Embryonic facial prominence (tissue), 1 donor: Measurements from ENCODE around the gene POLR2J3.
"Not testable (repeated sequence)": the region's sequence is repeated elsewhere in the genome, so short reads cannot be mapped to it uniquely, and the experiment has no call there.

Source experiments
- DNase-seq: peaks from one replicate; pipeline ENCODE4 v3.0.0-alpha.2; 2016; ENCODE audit errors: extremely low spot score

Gene POLR2J3

GRCh38 chr7:102572261-102573239 is at the start of gene POLR2J3:
Gene POLR2J3, minus strand, starts transcription at chr7:102572583. Its CDS starts 62 bp downstream, at chr7:102572521.
- DNase-seq: peak; percentile 43

DNA sequence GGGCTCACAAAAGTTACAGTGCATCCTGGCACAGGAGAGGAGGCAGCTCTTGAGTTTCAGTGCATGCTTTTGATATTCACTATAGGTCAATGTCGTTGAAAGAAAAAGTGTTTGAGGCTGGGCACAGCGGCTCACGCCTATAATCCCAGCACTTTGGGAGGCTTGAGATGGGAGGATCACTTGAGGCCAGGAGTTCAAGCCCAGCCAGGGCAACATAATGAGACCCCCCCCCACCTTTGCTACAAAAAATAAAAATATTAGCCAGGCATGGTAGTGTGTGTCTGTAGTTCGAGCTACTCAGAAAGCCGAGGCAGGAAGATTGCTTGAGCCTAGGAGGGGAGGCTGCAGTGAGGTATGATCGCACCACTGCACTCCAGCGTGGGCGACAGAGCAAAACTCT is 45.7 kb upstream of the POLR2J3 start:
- not testable (repeated sequence) for DNase-seq

- peak; percentile 5 for DNase-seq
Measured at GRCh38 chr7:102616507-102617125, 44.2 kb upstream of the POLR2J3 start, which contains the start of gene RASA4. Gene RASA4, minus strand, starts transcription at chr7:102616756. Its CDS starts 67 bp downstream, at chr7:102616689.

GRCh38 chr7:102615930-102616329 is 43.5 kb upstream of the POLR2J3 start:
- not testable (repeated sequence) for DNase-seq

GRCh38 chr7:102614873-102615272 is 42.5 kb upstream of the POLR2J3 start:
- not testable (repeated sequence) for DNase-seq

GRCh38 chr7:102614346-102614697 is 41.9 kb upstream of the POLR2J3 start:
- not testable (repeated sequence) for DNase-seq

GRCh38 chr7:102613575-102614345 is 41.4 kb upstream of the POLR2J3 start:
- not testable (repeated sequence) for DNase-seq

DNA sequence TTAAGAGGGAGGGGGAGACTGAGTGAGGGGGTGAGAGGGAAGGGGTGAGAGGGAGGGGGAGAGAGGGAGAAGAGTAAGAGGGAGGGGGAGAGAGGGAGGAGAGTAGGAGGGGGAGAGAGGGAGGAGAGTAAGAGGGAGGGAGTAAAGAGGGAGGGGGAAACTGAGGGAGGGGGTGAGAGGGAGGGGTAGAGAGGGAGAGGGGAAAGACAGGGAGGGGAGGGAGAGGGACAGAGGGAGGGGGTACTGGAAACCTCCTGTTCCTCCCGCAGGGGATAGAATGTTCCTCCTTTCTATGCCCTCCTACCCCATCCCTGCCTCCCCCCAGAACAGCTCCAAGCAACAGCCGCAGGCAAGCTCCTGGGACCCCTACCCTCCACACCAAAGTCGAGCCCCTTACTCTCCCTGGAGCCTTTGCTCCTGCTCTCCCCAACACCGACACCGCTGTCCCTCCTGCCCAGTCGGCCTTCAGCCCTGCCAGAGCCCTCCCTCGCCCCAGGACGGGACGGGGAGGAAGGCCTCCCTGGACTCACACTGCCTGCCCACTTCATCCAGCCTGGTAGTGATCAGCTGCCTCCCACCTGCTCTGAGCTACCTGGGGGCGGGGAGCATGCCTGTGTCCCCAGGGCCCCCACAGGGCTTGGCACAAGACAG is 39.4 kb upstream of the POLR2J3 start:
- DNase-seq: peak; percentile 6

DNA sequence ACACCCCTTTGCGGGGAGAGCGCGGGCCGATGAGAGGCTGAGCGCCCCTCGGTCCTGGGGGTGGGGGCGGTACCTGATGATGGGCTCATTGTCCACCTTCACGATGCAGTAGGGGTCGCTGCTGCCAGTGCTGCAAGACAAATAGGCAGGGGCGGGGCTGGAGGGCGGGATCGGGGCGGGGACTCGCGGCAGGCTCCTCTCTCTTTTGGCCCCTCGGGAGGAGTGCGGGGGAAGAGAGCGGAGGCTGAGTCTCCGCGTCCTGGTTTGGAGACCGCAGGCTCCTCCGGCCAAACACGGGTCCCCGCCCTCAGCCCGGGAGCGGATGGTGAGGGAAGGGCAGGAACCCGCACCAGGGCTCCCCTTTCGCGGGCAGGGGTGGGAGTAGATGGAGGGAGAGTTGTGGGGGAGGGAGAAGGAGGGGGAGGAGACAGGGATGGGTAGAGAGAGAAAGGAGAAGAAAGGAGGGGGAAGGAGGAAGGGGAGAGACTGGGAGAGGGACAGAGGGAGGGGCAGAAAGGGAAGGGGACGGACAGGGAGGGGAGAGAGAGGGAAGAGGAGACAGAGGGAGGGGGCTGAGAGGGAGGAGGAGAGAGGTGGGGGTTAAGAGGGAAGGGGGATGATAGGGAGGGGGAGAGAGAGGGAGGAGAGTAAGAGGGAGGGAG is 38.8 kb upstream of the POLR2J3 start:
- DNase-seq: not testable (repeated sequence)

DNA sequence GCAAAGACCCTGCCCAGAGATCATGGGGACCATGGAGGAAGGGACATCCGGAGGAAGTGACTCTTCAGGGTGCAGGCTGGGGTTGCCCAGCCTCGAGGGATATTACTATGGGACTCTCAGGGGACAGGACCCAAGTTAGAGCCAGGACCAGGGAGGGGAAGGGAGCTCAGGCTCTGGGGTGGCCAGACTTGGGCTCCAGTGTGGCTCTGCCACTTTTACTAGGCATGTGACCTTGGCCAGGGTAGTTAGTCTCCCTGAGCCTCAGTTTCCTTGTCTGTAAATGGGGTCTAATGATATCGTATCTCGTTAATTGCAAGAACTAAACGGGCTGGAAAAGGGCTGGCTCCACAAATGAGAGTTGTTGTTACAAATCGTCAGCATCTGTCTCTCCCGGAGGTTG is 38.1 kb upstream of the POLR2J3 start:
- not testable (repeated sequence) for DNase-seq

- DNase-seq: not testable (repeated sequence)
Measured at GRCh38 chr7:102609734-102610133, 37.4 kb upstream of the POLR2J3 start.

DNA sequence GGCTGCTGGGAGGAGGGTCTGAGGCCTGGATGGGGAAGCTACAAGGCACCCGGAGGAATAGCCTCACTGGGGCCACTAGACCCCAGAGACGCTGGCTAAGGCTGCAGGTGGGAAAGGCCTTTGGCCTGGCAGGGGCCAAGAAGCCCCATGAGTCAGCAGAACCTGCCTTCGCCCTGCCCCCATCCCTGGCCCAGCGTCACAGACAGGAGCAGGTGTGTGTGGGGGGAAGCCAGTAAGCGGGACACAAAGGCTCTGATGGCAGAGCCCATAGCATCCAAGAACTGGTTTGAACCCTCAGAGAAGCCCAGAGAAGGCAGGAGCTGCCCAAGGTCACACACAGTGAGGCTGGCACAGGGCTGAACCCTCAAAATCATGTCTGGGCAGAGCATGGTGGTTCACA is 34.5 kb upstream of the POLR2J3 start:
- DNase-seq: not testable (repeated sequence)

- not testable (repeated sequence) for DNase-seq
Measured at GRCh38 chr7:102604431-102605145, 32.2 kb upstream of the POLR2J3 start.

- not testable (repeated sequence) for DNase-seq
Measured at GRCh38 chr7:102602317-102602716, 29.9 kb upstream of the POLR2J3 start.

- not testable (repeated sequence) for DNase-seq
Measured at GRCh38 chr7:102599699-102600098, 27.3 kb upstream of the POLR2J3 start.

- not testable (repeated sequence) for DNase-seq
Measured at GRCh38 chr7:102596036-102596435, 23.7 kb upstream of the POLR2J3 start.

DNA sequence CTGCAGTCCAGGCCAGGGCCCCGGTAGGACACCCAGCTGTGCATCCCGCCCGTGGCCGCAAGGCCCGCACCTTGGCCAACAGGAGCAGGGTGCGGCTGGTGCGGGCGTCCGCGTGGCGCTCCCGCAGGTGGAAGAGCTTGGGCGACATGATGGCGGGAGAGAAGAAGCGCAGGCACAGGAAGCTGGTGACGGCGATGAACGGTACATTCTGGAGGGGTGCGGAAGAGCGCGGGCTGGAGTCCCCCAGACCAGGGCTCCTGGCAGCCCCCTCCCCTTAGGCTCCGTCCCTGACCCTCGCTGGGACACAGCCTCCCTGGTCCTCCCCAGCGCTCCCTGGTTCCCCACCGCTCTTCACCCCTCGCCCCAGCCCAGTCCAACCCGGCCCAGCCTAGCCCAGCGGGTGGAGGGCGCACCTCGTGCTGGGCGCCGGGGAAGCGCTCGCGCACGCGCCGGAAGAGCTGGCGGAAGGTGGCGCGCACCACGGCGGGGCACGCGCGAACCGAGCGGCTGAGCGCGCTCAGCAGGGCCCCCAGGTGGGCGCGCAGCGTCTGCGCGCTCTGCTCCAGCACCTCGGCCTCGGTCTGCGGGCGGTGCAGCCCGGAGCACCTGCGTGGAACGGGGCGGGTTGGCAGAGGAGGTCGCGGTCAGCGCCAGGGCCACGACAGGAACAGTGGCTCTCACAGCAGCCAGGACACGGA is 21.4 kb upstream of the POLR2J3 start:
- DNase-seq: not testable (repeated sequence)

GRCh38 chr7:102592477-102593019 is 20.2 kb upstream of the POLR2J3 start:
- not testable (repeated sequence) for DNase-seq

DNA sequence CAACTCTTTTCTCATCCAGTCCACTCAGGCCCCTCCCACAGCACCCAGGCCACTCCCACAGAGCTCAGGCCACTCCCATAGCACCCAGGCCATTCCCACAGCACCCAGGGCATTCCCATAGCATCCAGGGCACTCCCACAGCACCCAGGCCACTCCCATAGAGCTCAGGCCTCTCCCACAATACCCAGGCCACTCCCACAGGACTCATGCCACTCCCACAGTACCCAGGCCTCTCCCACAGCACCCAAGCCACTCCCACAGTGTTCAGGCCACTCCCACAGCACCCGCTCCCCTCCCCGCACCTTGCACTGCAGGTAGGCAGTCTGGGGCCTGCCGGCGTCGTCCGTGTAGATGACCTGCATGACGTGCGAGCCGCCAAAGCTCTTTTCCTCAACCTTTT is 17.5 kb upstream of the POLR2J3 start:
- DNase-seq: not testable (repeated sequence)
